Heart right ventricle (tissue), 16 donors: ENCODE results near the gene RASGRP4. TPM values are rescaled to one million over a fixed set of nuclear protein-coding genes. Genes with fewer than 3 reads are reported as not detected.
A peak's percentile ranks its signal among the peaks of the same experiment; 100 is the strongest.
"Not testable (repeated sequence)": the region's sequence is repeated elsewhere in the genome, so short reads cannot be mapped to it uniquely, and the experiment has no call there.

Experiments
- ATAC-seq, 8 donors: fragments of 200-7000 bp; cut with Tn5 transposase; one replicate each; pipeline ENCODE4 v1.9.1; 2020; ENCODE audit warnings: mild to moderate bottlenecking in 8 of 8, moderate library complexity in 8 of 8, moderate number of reproducible peaks in 1 of 8
- DNase-seq, 2 donors: peaks; one replicate each; pipeline ENCODE4 v3.0.0-alpha.2; 2020
- H3K27ac ChIP-seq, 10 donors: fragments of 200-600 bp; sonication (generic) in 2 of 10; one replicate each; pipeline versions ENCODE4 v1.5.0 to v1.8.0; 2020 to 2022; ENCODE audit warnings: mild to moderate bottlenecking in 3 of 10
- H3K27me3 ChIP-seq, 7 donors: fragments of 200-600 bp; one replicate each; pipeline ENCODE4 v1.8.0; 2021 to 2022; ENCODE audit warnings: mild to moderate bottlenecking in 2 of 7
- H3K36me3 ChIP-seq, 9 donors: fragments of 200-600 bp; sonication (generic) in 1 of 9; one replicate each; pipeline versions ENCODE4 v1.5.0 to v1.8.0; 2020 to 2022; ENCODE audit warnings: mild to moderate bottlenecking in 2 of 9
- H3K4me1 ChIP-seq, 9 donors: fragments of 200-600 bp; sonication (generic) in 1 of 9; one replicate each; pipeline versions ENCODE4 v1.5.0 to v1.8.0; 2020 to 2022; ENCODE audit warnings: mild to moderate bottlenecking in 4 of 9
- H3K4me3 ChIP-seq, 10 donors: fragments of 200-600 bp; sonication (generic) in 2 of 10; one replicate each; pipeline versions ENCODE4 v1.5.0 to v1.8.0; 2020 to 2022; ENCODE audit warnings: mild to moderate bottlenecking in 7 of 10, moderate library complexity in 2 of 10
- H3K9me3 ChIP-seq, 11 donors: fragments of 200-600 bp in 10 of 11; sonication (generic) in 2 of 11; one replicate each; pipeline versions ENCODE4 v1.5.0 to v1.8.0; 2013 to 2022; ENCODE audit warnings: mild to moderate bottlenecking in 2 of 11, control low read depth in 1 of 11, moderate library complexity in 1 of 11
- WGBS, 2 donors: extraction: QIAGEN DNeasy Blood & Tissue Kit; methylation state at CpG; one replicate each; pipeline ENCODE4 v1.1.7; 2013; ENCODE audit warnings: inconsistent platforms in 1 of 2; 5-methylcytosine and 5-hydroxymethylcytosine counted together
- intact Hi-C, 10 donors: fragments of 100-400 bp; cut with DNase I; formaldehyde crosslinking; loops; one replicate each; pipeline versions ENCODE4 v1.11.1 to v1.14.2; 2022
- long read RNA-seq, 3 donors: library from polyadenylated mRNA; unstranded; transcript quantifications; one replicate each; pipeline ENCODE4 v2.0.0, GENCODE V29; 2020 to 2021
- polyA plus RNA-seq, 2 donors: library from polyadenylated mRNA; stranded (reverse); fragments of 200-250 nt; gene quantifications; one replicate each; pipeline ENCODE4 v1.2.3, GENCODE V29; 2013
- total RNA-seq, 10 donors: library from RNA; stranded (reverse); fragmentation: NEBNext Ultra II Directional in 3 of 10; extraction: Animal tissue kit (Norgen Biotek cat#: 25700) in 3 of 10; gene quantifications; one replicate each; pipeline versions ENCODE4 v1.2.1 to v1.2.4, GENCODE V29; 2021 to 2023
- TF ChIP-seq, protein P1 (sequence below), 9 donors: fragments of 200-600 bp; sonication (generic) in 2 of 9; IDR thresholded peaks; one replicate each; pipeline versions ENCODE4 v1.5.0 to v1.8.0; 2021 to 2022; ENCODE audit warnings: antibody characterized with exemption in 9 of 9, mild to moderate bottlenecking in 5 of 9, moderate library complexity in 1 of 9
- donor health status: Arrhythmogenic right ventricular cardiomyopathy.
- donor health status: ischemic (EF 13 %, LVEDD 7.1; RV severe dilation, severe dysfunction).
- donor health status: healthy with polysubstance abuse.
- donor health status: DM: no; HTN: yes; CAD: no.
- donor health status: DM: no; HTN: no; CAD: no.
- donor health status: ischemic (EF 25% LVEDD 6.9; RV normal size, moderate dysfunction).
- donor health status: ischemic (EF 25% LVEDD 5.7; RV mildly dilated, moderate dysfunction).
- donor health status: healthy.
- donor health status: DM: yes; HTN: yes; CAD: no.
- donor health status: Ischemic cardiomyopathy.
- donor health status: ischemic (EF 35%, LVEDD 5.7; RV mildly dilated, moderate dysfunction).
- donor health status: nonischemic (EF 11% LVEDD 7.7; RV severe dilation, severe dysfunction).
- donor health status: DM: yes; HTN: yes; CAD: no.
- donor health status: PGD.
- donor health status: ischemic (EF 29% LVEDD 5.4; RV normal size, mild dysfunction).
- donor health status: nonischemic (EF 23%, LVEDD 6.1; RV moderate dilation, normal function).

The RASGRP4 gene, protein sequence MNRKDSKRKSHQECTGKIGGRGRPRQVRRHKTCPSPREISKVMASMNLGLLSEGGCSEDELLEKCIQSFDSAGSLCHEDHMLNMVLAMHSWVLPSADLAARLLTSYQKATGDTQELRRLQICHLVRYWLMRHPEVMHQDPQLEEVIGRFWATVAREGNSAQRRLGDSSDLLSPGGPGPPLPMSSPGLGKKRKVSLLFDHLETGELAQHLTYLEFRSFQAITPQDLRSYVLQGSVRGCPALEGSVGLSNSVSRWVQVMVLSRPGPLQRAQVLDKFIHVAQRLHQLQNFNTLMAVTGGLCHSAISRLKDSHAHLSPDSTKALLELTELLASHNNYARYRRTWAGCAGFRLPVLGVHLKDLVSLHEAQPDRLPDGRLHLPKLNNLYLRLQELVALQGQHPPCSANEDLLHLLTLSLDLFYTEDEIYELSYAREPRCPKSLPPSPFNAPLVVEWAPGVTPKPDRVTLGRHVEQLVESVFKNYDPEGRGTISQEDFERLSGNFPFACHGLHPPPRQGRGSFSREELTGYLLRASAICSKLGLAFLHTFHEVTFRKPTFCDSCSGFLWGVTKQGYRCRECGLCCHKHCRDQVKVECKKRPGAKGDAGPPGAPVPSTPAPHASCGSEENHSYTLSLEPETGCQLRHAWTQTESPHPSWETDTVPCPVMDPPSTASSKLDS
- total RNA-seq (1 to 10 TPM in 5 of 10 donors, under 1 TPM in 5; 0.42 to 3.5 (median 0.99) TPM), polyA plus RNA-seq (1 to 10 TPM in 1 of 2 donors, under 1 TPM in 1; 0.64 to 1.0 TPM)
- long read RNA-seq, donor 1, result 0 reads
- long read RNA-seq, donor 2, result 0 reads
- long read RNA-seq, donor 3, result 0 reads

DNA sequence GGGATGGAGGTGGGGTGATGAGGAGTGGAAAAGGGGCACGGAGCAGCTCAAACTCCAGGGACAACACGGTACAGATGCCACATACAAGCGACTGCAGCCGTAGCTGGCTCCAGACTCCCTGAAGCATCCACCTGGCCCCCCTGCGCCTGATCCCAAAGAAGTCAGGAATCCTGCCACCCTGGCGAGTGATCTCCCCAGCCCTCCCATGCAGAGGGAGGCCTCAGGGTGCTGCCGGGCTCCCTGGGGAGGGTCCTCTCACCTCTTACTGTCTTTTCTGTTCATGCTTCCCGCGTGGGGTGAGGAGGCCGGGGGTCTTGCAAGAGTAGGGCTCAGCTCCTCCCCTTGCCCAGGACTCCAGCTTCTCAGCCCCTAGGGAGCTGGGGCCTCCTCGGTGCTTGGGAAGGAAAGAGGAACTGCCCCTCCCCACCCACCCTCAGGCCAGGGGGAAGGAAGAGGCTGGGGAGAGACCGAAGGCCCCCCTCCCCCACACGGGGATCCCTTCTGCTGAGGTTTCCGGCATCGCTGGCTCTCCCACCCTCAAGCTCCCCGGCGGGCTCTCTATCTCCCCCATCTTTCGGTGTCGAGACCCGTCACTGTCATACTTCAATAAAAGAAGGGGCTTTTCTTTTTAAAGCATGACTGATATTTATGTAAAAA is at the start of gene RASGRP4:
TSS of gene RASGRP4 (minus strand) at position 410 of the 657 bp plus-strand sequence. CDS start at position 282, 128 bp downstream.
- Histone ChIP-seq H3K9me3 (no peaks in the 10 kb centered on the region), H3K36me3 (peaks cover 0 to 11% (median 0%) of the 10 kb centered on the region in 9 donors), H3K4me1 (peaks cover 0 to 12% (median 0%) of the 10 kb centered on the region in 9 donors), H3K4me3 (peak within 1 kb of the TSS in 8 of 10 donors; percentile 2 to 59 (median 28)), H3K27ac (peak within 1 kb of the TSS in 2 of 10 donors; percentile 60 to 92), H3K27me3 (peaks cover 0 to 38% (median 23%) of the 10 kb centered on the region in 7 donors)
- 14 to 16% methylated on average over 20 of the region's 20 CpGs for WGBS, 2 donors
- DNase-seq (peak; percentile 16 to 43), ATAC-seq (peak; percentile 47 to 78 (median 64))
- TF ChIP-seq, protein P1, sequence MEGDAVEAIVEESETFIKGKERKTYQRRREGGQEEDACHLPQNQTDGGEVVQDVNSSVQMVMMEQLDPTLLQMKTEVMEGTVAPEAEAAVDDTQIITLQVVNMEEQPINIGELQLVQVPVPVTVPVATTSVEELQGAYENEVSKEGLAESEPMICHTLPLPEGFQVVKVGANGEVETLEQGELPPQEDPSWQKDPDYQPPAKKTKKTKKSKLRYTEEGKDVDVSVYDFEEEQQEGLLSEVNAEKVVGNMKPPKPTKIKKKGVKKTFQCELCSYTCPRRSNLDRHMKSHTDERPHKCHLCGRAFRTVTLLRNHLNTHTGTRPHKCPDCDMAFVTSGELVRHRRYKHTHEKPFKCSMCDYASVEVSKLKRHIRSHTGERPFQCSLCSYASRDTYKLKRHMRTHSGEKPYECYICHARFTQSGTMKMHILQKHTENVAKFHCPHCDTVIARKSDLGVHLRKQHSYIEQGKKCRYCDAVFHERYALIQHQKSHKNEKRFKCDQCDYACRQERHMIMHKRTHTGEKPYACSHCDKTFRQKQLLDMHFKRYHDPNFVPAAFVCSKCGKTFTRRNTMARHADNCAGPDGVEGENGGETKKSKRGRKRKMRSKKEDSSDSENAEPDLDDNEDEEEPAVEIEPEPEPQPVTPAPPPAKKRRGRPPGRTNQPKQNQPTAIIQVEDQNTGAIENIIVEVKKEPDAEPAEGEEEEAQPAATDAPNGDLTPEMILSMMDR (IDR thresholded peaks at IDR 0.05), result no peak
- intact Hi-C loops, result no loop called here

DNA sequence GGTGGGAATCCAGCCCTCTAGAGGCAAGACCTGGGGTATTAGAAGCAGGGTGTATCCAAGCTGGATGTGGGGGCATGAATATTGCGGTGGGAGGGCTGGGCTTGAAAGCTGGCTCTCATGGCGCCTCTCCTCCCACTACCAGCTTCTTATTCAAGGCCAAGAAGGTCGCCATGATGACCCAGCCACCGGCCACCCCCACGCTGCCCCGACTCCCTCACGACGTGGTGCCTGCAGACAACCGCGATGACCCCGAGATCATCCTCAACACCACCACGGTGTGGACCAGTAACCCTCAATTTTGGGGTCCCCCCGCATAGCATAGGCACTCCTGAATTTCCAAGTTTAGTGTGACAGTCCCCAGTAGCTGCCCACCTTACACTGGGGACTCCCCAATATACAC is 49.2 kb upstream of the RASGRP4 start:
- TF ChIP-seq, protein P1 (IDR thresholded peaks at IDR 0.05), result no peak
- ATAC-seq (no peak), DNase-seq (no peak)
- Histone ChIP-seq H3K36me3 (no peaks in the 10 kb centered on the region), H3K27me3 (peaks cover 0 to 39% (median 8%) of the 10 kb centered on the region in 7 donors), H3K4me3 (no peak overlapping the region), H3K4me1 (no peaks in the 10 kb centered on the region), H3K27ac (no peak overlapping the region), H3K9me3 (no peaks in the 10 kb centered on the region)
- intact Hi-C loops, result no loop called here
- WGBS, 2 donors, result 85 to 89% methylated on average over 13 of the region's 13 CpGs

DNA sequence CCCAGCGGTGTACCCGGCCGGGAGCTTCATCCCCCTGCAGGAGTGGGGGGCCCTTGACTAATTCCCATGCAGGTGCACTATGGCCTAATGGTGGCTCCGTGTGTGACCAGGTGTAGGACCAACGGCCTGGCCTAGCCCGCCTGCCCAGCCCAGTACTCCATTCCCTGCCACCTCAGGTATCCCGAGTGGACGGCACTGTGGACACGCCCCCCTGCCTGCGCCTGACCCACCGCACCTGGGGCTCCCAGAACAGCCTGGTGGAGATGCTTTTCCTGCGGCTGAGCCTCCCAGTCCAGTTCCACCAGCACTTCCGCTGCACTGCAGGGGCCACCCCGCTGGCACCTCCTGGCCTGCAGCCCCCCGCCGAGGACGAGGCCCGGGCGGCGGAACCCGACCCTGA is 47.2 kb upstream of the RASGRP4 start:
- Histone ChIP-seq H3K4me1 (no peaks in the 10 kb centered on the region), H3K27me3 (peaks cover 0 to 46% (median 11%) of the 10 kb centered on the region in 7 donors), H3K4me3 (no peak overlapping the region), H3K36me3 (no peaks in the 10 kb centered on the region), H3K9me3 (no peaks in the 10 kb centered on the region), H3K27ac (no peak overlapping the region)
- TF ChIP-seq, protein P1 (IDR thresholded peaks at IDR 0.05), result no peak
- ATAC-seq (peak in 1 of 8 donors; percentile 13), DNase-seq (no peak)
- intact Hi-C loops, result no loop called here
- 88 to 91% methylated on average over 21 of the region's 21 CpGs for WGBS, 2 donors

DNA sequence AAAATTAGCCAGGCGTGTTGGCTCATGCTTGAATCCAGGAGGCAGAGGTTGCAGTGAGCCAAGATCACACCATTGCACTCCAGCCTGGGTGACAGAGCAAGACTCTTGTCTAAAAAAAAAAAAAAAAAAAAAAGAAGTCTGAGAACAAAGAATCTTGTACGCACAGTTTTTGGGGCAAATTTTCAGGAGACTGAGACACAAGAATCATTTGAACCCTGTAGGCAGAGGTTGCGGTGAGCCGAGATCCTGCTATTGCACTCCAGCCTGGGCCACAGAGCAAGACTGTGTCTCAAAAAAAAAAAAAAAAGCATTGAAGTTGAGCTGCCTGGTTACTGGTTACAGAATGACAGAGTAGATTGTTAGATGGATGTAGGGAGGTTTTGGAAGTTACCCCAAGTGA is 46.7 kb upstream of the RASGRP4 start:
- H3K27me3 ChIP-seq, result peaks cover 0 to 41% (median 11%) of the 10 kb centered on the region in 7 donors
- H3K4me1 ChIP-seq, H3K27ac ChIP-seq, intact Hi-C loops, H3K36me3 ChIP-seq, DNase-seq, H3K4me3 ChIP-seq, ATAC-seq, H3K9me3 ChIP-seq: not testable (repeated sequence)
- 86% methylated on average over 4 of the region's 4 CpGs for WGBS, 2 donors
